ENCODE data around the gene TEX101.
A peak's percentile ranks its signal among the peaks of the same experiment; 100 is the strongest.
"Not testable (repeated sequence)": the region's sequence is repeated elsewhere in the genome, so short reads cannot be mapped to it uniquely, and the experiment has no call there.

The TEX101 gene

DNA sequence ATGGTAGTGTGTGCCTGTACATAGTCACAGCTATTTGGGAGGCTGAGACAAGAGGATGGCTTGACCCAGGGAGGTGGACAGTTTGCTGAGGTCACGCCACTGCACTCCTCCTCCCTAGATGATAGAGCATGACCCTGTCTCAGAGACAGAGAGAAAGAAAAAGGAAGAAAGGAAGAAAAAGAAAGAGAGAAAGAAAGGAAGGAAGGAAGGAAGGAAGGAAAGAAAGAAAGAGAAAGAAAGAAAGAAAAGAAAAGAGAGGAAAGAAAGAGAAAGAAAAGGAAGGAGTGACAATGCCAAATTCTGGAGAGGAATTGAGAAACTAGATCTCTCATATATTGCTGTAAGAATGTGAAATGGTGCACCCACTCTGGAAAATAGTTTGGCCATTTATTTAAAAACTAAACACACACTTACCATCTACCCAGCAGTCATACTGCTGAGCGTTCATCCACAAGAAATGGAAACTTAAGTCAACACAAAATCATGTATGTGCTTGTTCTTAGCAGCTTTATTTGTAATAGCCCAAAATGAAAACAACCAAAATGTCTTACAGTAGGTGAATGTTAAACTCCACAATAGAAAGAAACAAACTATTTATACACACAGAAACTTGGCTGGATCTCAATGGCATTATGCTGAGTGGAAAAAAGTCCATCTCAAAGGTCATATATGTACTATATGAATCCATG is 7.5 kb downstream of the TEX101 start:
- DNase-seq = no peak

DNA sequence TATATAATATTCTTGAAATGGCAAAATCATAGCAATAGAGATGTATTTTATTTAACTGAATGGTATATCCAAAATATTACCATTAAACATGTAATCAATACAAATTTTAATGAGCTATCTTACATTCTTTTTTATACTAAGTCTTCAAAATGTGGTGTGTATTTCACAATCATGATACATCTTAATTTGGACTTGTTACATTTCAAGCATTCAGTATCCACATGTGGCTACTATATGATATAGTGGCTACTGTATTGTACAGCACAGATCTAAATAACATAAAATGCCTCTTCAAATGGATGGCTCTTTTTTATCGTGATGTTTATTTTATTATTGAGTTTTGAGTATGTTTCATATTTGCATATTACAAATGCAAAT is 8.0 kb downstream of the TEX101 start:
- DNase-seq = no peak

DNA sequence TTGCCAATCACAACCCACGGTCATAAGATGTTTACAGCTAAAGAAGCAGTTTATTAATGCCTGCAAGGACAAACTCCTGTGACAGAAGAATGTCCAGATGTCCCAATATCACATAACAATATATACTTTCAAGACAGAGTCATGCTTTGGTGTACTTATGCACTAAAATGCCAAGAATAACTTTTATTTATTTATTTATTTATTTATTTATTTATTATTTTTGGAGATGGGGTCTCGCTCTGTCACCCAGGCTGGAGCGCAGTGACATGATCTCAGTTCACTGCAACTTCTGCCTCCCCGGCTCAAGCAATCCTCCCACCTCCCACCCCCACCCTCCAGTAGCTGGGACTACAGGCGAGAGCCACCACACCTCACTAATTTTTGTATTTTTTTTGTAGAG is 9.1 kb downstream of the TEX101 start:
- no peak for DNase-seq

DNA sequence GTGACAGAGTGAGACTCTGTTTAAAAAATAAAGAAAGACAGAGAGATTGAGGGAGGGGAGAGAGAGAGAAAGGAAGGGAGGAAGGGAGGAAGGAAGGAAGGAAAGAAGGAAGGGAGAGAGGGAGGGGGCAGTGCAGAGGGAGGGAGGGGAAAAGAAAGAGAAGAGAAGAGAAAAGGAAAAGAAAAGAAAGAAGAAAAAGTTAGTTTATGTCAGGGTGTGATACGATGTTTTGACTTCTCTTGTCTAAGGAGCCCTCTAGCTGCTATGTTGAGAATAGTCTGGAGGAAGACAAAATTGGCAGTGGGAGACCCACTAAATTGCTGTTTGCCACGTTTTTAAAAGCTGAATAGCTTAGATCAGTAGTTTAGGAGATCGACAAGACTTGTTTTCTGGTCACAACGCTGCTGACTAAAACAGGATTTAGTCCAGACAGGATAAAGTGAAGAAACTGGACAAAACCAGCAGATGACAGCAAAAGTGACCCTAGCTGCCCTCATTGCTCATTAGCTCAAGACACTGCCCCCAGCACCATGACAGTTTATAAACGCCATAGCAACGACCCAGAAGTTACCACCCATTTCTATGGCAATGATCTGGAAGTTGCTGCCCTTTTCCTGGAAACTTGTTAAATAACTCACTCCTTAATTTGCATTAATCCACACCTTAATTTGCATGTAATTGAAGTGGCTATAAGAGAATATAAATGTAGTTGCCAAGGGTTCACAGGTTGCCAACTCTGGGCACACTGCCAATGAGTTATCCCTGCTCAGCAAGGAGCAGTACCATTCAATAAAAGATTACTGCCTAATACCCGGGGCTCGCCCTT is 11.1 kb downstream of the TEX101 start:
- DNase-seq = peak; percentile 71

DNA sequence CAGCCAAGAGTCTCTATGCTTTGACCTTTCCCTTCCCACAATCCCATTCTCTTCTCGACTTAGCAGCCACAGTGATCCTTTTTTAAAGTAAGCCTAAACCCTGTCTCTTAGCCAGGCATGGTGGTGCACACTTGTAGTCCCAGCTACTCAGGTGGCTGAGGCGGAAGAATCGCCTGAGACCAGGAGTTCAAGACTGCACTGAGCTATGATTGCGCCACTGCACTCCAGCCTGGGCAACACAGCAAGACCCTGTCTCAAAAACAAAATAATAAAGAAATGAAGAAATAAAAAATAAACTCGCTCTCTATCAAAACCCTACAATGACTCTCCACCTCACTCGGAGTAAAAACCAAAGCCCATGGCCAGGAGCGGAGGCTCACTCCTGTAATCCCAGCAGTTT is 14.7 kb downstream of the TEX101 start:
- DNase-seq = no peak

DNA sequence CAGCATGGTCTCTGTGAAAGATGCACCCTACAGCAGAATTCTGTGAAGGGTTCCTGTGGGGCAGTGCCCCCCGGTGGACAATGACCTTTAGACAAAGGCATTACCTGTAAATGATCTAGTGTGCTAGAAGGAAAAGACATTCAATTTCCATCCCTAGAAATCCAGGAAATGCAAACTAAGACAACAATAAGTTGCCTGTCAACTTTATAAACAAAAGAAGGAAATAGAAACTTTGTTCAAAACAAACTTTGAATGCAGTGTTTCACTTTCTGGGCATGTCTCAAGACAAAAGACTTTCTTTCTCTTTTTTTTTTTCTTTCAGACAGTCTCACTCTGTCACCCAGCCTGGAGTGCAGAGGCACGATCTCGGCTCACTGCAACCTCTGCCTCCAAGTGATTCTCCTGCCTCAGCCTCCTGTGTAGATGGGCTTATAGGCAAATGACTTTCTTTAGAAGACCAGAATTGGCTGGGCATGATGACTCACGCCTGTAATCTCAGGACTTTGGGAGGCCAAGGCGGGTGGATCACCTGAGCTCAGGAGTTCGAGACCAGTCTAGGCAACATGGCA is 15.5 kb downstream of the TEX101 start:
- no peak for DNase-seq

DNA sequence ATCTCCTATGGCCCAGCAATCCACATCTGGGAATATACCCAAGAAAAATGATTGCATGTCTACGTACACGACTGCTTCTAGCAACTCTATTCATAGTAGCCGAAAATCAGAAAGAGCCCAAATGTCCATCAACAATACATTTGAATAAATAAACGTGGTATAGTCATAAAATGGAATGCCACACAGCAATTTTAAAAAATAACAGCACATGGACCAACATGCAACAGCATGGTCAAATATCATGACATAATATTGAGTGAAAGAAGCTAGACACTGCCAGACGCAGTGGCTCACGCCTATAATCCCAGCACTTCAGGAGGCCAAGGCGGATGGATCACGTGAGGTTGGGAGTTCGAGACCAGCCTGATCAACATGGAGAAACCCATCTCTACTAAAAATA is 16.3 kb downstream of the TEX101 start:
- DNase-seq = no peak

DNA sequence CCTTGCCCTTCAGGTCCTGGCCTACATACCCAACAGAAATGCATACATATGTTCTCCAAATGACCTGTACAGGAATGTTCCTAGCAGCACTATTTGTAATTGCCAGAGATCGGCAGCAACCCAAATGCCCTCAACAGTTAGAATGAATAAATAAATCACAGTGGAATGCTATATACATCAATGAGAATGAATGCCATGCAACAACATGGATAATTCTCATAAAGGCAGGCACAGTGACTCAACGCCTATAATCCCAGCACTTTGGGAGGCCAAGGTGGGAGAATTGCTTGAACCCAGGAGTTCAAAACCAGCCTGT is 18.6 kb downstream of the TEX101 start:
- no peak for DNase-seq

DNA sequence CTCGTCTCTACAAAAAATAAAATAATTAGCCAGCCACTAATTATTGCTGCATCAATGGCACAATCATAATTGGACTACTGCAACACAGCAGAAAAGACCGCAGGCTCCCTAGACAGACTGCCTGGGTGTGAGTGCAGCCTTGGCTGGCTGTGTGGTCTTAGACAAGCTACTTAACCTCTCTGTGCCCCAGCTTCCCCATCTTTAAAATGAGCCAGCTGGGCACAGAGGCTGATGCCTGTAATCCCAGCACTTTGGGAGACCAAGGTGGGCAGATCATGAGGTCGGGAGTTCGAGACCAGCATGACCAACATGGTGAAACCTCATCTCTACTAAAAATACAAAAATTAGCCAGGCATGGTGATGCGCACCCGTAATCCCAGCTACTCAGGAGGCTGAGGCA is 19.0 kb downstream of the TEX101 start:
- DNase-seq = no peak

DNA sequence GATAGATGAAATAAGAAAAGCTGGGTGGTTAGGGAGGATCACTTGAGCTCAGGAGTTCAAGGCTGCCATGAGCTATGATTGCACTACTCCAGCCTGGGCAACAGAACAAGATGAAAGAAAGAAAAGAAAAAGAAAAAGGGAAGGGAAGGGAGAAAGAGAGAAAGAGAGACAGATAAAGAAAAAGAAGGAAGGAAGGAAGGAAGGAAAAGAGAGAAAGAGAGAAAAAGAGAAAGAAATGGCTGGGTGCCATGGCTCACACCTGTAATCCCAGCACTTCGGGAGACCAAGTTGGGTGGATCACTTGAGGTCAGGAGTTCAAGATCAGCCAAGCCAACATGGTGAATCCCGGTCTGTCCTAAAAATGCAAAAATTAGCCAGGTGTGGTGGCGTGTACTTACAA is 21.1 kb downstream of the TEX101 start:
- DNase-seq = no peak

DNA sequence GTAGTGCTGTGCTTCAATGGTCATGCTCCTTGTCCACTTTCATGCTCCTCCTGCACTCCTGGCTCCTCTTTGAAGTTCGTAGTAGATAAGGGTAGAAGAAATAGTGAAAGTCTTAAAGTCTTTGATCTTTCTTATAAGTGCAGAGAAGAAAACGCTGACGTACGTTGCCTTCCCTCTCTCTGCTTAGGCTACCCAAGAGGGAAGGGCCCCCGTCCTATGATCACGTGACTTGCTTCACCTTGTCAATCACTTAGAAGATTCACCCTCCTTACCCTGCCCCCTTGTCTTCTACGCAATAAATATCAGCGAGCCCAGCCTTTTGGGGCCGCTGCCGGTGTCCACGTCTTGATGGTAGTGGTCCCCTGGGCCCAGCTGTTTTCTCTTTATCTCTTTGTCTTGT is 22.6 kb downstream of the TEX101 start:
- DNase-seq = not testable (repeated sequence)

DNA sequence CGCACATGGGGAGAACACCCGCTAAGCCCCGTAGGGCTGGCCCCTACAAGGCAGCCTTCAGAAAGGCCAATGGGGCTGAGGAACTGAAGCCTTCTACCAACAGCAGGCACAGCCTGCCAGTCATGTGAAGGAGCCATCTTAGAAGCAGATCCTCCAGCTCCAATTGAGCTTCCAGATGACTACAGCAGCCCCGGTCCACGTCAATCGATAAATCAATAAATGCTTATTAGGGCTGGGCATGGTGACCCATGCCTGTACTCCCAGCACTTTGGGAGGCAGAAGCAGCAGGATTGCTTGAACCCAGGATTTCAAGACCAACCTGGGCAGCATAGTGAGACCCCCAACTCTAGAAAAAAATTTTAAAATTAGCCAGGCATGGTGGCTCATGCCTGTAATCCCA is 23.0 kb downstream of the TEX101 start:
- no peak for DNase-seq

DNA sequence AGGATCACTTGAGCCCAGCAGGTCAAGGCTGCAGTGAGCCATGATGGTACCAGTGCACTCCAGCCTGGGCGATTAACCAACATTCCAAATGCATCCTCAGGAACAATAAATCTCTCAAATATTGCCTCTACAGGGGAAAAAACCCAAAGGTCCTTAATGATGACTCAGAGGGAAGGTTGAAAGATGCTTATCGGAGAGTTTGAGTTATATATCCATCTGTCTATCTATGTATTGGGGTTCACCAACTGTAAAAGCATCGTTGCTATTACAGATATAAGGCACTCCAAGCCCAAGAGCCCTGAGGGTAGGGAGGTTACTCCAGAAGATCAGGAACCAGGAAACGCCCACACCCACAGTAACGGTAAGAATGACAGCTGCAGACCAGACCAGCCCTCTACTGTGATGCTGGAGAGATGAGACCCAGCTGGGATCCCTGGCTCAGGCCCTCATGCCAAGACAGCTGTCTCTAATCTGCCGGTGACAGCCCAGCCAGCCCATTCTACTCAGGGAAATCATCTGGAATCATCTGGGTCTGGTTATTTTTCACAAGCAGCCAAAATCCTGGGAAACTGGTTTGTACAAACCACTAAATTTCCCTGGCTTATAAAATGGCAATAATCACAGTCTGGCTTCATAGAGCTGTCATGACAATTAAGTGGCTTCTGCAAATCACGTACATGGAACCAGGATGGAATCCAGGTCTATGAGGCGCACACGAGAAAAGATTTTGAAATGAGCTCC is 23.8 kb downstream of the TEX101 start:
- DNase-seq = no peak

DNA sequence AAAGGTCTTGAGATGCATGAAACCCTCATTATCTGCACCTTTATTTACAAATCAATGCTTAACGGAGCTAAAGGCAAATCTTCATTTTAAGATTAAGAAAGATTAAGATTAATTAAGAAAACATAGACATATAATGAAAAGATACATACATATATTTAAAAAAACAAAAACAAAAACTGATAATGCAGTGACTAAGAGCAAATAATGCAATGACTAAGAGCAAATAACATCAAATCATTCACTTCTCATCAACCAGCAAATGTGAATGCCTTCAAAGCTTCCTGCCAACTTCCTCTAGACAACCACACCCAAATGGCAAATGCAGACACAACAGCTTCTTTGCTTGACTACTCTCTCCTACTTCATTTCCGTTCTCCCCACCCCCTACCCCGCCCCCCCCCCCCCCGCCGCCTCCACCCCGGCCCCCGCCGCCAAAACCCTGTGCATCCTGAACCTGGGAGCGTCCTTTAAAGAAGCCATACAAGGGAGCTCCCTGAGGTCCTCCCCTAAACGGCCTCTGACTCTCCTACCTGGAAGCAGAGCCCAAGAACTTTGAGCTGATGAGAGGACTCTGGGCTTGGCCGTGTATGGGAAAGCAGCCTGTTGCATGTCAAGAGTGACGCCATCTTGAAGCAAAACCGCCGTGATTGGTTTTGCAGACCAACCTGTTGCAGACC is 24.5 kb downstream of the TEX101 start:
- no peak for DNase-seq

DNA sequence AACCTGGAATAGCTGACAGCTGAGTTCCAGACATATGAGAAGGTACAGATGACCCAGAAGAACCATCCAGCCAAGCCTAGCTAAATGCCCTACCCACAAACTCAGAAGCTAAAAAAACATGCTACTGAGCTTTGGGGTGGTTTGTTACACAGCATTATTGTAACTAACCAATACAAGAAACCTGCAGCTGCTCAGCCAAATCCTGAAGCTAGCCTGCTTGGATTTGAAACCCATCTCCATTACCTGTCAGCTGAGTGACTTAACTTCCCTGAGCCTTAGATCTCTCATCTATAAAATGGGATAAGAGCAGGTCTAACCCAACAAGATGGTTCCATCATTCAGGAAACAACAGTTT is 25.0 kb downstream of the TEX101 start:
- DNase-seq = no peak

DNA sequence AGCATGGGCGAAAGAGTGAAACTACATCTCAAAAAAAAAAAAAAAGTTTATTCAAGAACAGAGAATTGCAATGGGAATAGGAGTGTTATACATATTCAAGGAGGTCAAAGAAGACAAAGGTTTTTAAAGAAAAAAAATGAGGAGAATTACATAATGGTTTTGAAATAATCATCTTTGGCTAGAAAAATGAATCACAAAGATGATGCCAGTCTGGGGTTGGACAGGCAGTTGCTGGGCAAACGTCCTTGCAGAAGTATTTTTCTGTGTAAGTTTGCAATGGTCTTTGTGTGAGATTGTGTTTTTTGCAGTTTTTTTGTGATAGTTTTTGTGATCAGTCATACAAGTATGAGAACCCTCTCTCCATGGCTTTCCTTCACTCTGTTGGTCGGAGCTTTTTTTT is 27.0 kb downstream of the TEX101 start:
- DNase-seq = no peak

DNA sequence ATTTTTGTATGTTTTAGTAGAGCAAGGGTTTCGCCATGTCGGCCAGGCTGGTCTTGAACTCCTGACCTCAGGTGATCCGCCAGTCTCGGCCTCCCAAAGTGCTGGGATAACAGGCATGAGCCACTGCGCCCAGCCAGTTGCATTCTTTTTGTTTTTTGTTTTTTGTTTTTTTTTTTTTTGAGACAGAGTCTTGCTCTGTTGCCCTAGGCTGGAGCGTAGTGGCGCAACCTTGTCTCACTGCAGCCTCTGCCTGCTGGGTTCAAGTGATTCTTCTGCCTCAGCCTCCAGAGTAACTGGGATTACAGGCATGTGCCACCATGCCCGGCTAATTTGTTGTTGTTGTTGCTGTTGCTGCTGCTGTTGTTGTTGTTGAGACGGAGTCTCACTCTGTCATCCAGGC is 29.4 kb downstream of the TEX101 start:
- DNase-seq = not testable (repeated sequence)

DNA sequence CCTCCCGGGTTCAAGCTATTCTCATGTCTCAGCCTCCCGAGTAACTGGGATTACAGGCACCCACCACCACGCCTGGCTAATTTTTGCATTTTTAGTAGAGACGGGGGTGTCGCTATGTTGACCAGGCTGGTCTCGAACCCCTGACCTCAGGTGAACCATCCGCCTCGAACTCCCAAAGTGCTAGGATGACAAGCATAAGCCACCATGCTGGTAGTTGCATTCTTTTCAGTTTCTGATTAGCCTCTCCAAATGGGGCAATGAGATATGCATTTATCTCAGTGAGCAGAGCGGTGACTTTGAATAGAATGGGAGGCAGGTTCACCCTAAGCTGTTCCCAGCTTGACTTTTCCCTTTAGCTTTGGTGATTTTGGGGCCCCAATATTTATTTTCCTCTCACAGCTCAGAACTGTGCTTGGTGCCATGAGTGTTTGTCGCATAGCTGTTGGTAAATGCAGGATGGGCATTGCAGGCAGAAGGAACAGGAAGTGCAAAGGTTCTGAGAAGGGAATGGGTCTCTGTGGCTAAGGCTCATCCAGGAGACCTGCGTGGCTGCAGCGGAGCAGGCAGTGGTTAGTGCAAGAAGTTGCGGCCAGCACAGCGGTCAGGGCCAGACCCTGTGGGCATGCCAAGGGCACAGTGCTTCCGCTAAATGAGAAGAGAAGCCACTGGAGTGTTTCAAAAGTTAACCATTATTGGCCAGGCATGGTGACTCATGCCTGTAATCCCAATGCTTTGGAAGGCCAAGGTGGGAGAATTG is 30.0 kb downstream of the TEX101 start:
- DNase-seq = no peak

DNA sequence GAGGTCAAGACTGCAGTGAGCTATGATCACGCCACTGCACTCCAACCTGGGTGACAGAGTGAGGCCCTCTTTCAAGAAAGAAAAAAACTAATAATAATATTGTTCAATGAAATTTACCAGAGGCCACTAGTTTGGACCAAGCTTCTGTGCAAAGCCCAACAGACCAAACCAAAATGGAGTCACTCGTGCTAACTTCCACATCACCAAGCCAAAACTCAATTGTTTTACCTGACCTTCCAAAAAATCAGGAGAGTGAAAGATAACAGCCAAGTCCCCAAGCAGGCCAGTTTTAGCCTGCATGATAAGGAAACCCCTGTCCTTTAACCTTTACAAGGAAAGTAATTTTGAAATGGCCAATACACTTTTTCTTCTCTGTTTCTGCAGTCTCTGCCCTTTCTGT is 30.7 kb downstream of the TEX101 start:
- DNase-seq = no peak

DNA sequence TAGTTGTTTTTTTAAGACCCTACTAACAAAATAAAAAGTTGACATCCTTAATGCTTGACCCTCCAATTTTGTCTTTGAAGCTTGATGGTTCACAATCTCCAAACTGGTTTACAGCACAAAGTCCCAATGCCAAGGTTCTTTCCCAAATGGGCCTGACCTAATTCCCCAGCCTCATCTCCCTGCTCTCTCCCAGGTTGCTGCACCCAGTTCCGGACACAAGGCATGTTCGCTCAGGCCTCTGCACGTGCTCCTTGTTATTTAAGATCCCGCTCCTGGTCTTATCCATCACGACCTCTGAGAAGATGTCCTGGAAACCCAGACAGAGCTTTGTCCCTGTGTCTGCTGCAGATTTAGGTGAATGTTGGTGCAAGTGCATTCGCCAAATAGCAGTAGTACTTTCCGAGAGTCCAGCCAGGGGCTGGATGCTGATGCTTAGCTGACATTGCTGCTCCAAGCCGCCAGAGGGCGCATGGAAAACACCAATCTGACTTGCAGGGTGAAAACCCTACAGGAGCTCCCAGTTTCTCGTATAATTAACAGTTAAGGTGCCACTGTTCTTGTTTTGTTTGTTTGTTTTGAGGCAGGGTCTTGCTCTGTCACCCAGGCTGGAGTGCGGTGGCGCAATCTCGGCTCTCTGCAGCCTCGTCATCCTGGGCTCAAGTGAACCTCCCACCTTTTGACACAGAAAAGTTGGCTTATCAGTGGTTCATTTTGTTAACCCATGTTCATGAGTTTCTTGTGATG is 32.2 kb downstream of the TEX101 start:
- DNase-seq = peak; percentile 45

DNA sequence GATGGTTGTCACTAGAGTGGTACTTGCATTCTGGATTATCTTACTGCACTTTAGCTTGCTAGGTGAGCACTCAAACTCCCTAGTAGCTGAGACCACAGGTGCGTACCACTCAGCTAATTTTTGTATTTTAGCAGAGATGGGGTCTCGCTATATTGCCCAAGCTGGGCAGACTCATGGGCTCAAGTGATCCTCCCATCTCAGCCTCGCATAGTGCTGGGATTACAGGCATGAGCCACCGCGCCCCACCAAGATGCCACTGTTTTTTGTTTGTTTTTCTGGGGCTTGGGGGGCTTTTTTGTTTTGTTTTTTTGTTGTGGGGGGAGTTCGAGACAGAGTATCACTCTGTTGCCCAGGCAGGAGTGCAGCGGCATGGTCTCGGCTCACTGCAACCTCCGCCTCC is 33.0 kb downstream of the TEX101 start:
- DNase-seq = no peak

DNA sequence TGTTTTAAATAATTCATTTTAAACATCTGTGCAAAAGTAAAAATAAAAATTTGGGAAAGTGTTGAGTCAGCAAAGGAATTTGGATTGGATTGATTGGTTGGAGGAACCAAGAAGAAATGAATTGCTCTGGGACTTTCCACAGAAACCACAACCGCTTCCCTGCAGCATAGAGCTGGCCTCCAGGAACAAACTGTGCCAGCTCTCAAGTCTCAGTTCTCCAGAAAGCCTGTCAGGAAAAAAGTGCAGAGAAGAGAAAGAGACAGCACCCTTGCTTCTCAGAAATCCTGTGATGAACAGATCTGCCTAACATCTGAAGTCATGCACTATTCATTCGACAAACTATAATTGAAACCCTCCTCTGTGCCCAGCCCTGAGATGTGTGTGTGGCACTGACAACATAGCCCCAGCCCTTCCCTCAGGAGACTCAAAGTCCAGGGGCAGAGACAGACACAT is 35.9 kb downstream of the TEX101 start:
- DNase-seq = no peak
